Gastrocnemius medialis (tissue), 4 donors: ENCODE data around the gene BACH1.

ENCODE experiments used
- CTCF ChIP-seq, 5 experiments: fragments of 450-650 bp in 3 of 5; fragments of 200-600 bp in 2 of 5; sonication (generic) in 2 of 5; IDR thresholded peaks in 4 of 5; conservative IDR thresholded peaks in 1 of 5; 1 replicate in 4 of 5; 2 replicates in 1 of 5; pipeline ENCODE4 v1.5.1; 2016 to 2019; ENCODE audit warnings: antibody characterized with exemption in 5 of 5, mild to moderate bottlenecking in 3 of 5, moderate library complexity in 3 of 5
- POLR2A ChIP-seq, 2 donors: fragments of 450-650 bp; IDR thresholded peaks; one replicate each; pipeline ENCODE4 v1.6.1; 2017; ENCODE audit warnings: antibody characterized with exemption in 2 of 2, mild to moderate bottlenecking in 2 of 2, moderate library complexity in 2 of 2

GRCh38 chr21:29318354-29318753 is 19.6 kb downstream of the BACH1 start:
- TF ChIP-seq CTCF (IDR thresholded peaks at IDR 0.05 in 4 of 5, conservative IDR thresholded peaks at IDR 0.05 in 1 of 5) (no peak), POLR2A (IDR thresholded peaks at IDR 0.05) (no peak)
